GM19397 (cell line): ENCODE measurements around the gene NUDT8.

Source experiments
- ATAC-seq: cut with Tn5 transposase; IDR thresholded peaks from one replicate; pipeline ENCODE4 v1.9.1; 2021; ENCODE audit warnings: mild to moderate bottlenecking, moderate library complexity; ENCODE audit not compliant: unreplicated experiment

Gene NUDT8, protein sequence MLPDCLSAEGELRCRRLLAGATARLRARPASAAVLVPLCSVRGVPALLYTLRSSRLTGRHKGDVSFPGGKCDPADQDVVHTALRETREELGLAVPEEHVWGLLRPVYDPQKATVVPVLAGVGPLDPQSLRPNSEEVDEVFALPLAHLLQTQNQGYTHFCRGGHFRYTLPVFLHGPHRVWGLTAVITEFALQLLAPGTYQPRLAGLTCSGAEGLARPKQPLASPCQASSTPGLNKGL

DNA sequence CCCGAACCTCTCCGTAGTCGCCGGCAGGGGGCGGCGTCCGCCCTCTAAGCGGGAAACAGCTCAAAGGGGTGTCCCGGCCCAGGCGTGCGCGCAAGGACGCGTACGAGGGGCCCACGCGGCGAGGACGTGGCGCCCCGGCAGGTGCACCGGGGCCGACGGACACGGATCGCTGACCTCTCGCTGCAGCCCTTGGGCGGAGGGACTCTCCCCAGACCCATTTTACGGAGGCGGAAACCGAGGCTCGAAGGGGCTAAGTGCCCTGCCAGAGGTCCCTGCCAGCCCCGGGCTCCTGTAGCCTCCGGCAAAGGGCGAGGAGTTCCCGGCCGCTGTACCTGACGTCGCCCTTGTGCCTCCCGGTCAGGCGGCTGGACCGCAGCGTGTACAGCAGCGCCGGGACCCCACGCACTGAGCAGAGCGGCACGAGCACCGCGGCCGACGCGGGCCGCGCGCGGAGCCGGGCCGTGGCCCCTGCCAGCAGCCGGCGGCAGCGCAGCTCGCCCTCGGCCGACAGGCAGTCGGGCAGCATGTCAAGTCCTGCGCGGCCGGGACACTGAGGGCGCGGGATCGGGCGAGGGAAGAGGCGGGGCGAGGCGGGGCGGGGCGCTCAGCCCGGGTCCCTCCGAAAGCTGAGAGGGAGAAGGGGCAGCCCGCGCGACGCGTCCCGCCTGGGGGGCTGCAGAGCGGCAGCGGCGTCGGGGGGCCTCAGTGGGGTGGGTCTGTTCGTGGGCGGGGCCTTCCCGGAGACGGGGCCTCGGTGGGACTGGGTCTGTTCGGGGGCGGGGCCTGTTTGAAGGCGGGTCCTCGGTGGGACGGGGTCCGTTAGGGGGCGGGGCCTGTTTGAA, at the start of gene NUDT8:
NUDT8 (minus strand) TSS at position 552 of the 842 bp plus-strand sequence; CDS start at position 526, 26 bp downstream.
- peak; percentile 48 for ATAC-seq

DNA sequence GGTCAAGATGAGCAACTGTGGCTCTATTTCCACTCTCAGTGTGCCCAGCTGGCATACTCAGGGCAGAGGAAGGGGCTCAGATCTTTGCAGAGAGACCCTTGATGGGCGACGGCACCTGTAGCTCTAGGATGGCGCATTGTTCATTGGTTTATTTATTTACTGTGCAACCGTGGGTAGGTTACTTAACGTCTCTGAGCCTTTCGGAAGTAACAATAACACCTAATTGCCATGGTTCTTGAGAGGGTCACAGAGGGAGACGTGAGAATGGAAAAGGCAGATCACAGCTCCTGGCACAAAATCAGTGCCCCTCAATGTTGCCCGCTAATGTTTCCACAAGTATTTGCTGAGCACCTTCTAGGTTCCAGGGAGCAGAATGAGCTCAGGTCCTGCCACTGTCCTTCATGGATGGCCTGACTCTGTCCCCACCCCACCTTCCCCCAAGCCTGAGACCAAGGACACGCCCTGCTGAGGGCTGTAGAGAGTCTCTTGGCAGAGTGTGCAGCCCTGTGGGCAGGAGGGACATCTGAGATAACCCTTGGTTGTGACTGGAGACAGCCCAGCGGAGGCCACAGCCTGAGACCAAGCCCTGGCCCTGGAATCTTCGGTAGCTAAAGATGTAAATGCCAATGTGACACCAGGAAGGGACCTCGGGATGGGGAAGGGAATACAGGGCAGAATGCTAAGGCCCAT, 45.5 kb upstream of the NUDT8 start:
- no peak for ATAC-seq

DNA sequence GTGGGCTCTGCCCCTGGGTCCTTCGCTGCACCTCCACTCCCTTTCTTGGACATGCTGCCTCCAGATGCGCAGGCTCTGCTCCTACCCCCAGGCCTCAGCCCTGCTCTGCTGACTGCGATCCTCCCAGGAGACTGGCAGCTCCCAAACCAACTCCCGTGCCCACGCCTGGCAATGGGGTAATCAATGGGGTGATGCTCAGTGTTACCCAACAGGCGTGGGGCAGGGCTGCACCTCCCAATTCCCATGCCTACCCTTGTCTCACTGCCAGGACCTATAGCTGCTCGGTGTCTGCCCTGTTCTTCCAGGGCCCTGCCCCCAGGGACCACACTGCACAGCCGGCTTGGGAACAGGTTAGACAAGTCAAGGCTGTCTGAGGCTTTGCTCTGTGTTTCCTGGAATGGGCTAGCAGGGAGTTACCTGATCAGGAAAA, 44.7 kb upstream of the NUDT8 start, which contains the start of gene ALDH3B2:
ALDH3B2 (minus strand) TSS at position 182 of the 430 bp plus-strand sequence. CDS start 7,688 bp downstream, outside the sequence.
- ATAC-seq = no peak

DNA sequence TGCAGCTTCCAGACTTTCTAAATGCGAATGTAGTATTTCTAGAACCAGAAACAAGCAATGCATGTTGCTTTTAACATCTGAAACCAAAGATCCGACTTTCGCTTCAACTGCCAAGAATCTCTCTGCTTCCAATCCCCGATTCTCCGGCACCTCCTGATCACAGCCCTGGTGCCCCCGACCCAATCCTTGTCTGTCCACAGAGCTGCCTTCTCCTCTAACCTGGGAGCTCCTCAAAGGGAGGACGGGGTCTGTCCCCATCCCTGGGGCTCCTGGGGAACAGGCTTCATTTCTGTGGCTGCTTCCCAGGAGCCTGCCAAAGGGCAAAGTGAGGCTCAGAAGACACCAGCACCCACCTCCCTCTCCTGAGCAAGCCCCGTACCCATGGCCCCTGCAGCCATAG, 44.2 kb upstream of the NUDT8 start:
- ATAC-seq = no peak

DNA sequence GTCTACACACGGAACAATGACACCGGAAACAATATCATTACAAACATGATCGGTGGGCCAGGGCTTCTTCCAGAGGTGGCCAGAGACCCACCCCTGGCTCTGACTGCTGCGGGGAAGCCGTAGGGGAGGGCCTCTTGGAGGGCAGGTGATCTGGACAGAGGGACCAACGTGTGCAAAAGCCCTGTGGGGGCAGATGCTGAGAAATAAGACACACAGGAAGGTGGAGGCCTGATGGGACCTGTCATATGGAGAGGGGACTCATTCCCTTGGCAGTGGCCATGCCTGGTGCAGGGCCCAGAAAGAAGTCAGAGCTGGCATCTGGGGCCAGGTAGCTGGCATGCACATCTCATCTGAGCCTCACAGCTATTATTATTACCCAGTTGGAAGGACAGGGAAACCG, 43.6 kb upstream of the NUDT8 start:
- no peak for ATAC-seq

DNA sequence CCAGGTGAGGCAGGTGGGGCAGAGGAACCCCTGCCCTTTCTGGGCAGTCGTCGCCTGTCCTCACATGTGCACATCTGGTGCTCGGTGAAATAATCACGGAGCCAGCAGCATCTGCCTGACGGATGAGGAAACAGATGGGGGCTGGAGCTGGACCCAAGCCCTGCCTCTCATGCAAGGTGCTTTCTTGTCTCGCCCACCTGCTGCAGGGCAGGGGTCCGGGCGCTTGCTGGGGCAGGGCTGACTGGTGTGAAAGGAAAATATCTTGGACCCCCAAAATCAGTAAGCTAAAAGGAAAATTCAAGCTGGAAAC, 41.4 kb upstream of the NUDT8 start:
- ATAC-seq = no peak

DNA sequence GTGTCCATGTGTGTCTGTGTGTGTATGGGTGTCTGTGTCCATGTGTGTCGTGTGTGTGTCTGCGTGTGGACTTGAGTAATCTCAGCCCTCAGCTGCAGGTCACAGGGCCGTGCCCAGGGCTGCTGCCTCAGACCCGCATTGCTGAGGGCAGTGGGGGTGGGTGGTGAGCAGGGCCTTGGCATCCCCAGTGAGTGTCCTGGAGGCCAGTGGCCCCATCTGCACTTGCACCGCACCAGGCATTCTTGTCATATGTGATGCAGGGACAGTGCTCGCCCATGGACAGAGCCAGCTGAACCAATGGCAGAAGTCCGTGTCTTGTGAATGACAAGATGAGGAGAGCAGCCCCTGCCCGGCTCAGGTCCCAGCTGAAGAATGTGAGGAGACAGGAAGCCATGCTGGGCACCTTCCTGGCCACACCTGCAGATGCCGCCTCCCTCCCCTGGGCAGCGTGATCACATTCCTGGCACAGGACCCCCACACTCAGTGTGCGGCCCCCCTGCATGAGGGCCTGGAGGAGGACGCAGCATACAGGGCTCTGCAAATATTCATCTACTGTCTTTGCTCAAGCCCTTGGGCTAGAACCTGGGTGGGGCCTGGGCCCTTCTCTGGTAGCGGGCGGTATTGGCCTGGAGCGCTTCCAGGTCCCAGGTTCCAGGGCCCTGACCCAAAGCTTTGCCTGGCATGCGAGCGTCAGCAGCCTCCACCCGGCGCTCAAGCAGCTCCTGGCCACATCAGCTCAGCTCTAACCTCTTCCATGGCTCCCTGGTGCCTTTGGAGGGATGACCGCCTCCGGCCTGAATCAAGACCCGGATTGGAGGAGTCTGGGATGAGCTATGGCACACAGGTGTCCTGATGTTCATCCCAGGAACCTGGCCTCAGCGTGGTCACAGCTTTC, 40.8 kb upstream of the NUDT8 start:
- ATAC-seq = no peak

DNA sequence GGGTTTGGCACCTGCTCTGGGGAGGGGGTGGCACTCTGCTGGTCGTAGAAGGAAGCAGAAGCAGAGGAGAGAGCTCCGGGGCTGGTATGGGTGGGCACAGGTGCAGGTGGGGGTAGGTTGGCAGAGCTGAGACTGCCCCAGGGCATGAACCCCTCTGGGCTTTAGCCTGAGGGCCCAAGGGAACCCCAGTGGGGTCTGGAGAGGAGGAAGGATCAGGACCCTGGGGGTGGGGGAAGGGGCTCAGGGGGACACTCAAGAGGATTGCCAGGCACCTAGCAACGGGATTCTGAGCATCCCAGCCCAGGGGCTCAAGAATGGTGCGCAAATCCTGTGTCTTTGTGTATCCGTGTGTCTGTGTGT, 38.4 kb upstream of the NUDT8 start:
- ATAC-seq = no peak

DNA sequence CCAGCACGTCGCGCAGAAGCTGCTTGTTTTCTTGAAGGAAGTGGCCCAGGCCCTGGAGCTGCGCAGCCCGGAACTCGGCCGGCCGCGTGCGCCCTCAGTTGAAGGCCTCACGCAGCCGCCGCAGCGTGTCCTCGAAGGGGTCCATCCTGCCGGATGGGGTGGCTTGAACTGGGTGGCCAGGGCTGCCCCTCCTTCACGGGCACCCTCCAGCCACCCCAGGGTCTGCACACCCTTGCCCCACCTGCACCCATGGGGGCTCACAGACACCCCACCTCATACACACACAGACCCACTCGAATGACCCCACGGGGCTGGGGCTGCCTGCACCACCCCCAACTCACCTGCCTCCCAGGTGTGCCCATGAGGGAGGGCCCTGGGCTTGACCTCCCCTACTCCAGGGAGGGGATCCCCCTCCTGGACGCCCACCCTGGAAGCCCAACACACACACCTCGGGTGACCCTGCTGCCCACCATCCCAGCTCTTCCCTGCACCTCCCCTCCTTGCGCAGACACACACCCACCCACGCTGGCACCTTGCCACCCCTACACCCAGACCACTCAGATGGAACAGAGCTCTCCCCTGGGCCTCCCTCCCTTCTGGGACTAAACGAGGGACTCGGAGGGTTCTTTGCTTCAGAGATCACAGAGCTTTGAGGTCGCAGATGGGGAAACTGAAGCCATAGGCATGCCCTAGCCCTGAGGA, 37.9 kb upstream of the NUDT8 start:
- ATAC-seq = no peak

DNA sequence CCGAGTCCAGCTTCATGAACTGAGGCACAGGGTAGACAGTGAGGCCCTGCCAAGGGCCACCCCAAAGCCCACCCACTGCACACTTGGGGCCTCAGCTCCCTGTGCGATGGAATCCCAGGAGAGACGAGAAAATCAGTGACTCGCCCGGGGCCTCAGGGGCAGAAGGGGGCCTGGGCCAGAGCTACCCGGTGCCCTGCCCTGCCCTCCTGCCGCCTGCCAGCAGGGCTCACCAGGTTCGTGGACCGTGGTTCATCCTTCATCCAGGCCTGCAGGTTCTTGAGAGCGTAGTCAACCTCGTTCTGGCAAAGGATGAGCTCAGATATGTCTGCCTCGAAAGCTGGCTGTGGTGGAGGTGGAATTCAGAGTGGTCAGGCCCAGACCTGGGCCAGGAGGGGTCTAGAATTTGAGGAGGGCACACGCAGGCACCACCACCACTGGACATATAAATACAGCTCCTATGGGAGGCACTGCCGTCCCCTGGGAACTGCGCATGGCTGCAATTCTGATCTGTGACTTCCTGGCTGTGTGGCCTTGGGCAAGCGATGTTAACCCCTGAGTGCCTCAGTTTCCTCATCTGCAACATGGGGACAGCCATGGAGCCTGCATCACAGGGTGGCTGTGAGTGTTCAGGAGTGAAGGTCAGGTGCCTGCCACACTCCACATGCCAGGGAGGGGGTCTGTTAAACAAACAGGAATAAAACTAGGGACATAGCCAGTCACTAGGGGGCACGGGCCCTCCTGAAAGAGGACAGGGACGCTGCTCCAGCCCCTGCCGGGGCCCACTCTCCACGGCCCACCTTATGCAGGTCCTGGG, 37.1 kb upstream of the NUDT8 start:
- ATAC-seq = no peak

DNA sequence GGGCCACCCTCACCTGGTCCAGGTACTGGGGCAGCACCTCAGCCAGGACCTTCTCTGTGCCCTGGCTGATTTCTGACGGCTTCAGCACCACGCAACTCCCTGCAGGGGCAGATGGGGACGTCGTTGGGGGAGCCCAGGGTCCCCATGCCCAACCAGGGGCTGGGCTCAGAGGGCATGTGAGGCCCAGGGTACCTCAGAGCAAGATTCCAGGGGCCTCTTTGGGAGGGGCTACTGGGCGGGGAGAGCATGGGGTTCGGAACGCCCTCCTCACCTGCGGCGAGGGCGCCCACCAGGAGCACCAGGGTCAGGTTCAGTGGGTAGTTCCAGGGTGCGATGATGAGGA, 36.5 kb upstream of the NUDT8 start:
- no peak for ATAC-seq

DNA sequence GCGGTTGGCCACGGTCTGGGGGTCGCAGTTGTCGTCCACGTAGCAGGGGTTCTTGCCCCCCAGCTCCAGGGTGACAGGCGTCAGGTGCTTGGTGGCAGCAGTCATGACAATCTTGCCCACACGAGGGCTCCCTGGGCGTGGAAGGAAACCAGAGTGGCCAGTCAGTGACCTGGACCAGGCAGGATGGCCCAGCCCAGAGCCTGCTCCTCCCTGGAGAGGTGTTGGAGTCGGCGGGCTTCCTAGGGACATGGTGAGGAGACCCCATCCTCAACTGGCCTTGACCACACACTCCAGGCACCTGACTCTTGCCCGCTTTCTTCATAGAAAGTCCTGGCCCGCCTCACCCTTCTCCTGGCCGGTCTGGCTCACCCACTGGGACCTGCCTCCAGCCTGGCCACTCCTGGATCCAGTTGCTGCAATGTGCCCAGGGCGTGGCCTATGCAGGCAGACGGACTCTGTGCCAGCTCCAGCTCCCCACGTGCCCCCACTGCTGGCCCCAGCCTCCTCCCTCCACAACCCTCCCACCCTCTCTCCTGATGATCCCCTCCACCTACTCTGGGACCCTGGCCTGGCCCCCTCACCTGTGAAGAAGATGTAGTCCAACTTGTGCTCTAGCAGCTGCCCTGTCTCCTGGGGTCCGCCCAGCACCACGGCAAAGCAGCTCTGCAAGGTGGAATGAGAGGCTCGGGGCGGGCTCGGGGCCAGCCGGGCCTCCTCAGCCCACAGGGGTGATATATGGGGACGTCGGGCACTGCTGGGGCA, 36.0 kb upstream of the NUDT8 start:
- ATAC-seq = no peak

DNA sequence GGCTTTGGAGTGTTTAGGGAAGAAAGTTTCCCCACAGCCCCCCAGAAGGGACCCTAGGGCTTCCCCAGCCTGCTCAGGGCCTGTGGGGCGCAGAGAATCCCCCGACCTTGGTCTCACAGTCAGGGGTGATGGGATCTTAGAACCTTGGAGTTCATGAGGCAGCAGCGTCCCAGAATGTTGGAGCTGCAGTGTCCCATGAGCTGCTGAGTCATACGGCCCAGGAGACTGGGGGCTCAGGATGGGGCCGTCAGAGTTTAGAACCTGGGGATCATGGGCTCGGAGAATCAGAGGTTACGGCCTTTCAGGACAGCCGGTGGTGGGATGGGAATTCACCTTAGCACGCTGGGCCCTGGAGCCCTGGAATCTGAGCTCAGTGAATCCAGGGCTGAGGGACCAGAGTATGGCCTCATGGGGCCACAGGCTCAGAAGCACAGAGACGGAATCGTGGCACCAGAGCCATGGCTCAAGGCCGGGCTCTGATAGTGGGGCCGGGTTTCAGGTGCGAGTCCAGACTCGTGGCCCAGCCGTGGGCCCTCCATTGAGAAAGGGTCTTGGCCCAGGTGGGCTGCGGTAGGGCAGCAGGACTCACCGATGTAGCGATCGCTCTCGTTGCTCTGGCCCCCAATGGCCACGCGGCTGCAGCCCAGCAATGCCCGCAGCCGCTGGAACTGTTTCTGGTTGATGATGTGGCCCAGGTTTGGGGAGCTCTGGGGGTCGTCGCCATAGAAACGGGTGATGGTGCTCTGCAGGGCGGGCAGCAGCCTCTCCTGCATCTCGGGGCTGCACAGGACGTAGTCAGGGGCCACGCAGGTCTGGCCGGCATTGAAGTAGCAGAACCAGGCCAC, 35.2 kb upstream of the NUDT8 start:
- no peak for ATAC-seq

DNA sequence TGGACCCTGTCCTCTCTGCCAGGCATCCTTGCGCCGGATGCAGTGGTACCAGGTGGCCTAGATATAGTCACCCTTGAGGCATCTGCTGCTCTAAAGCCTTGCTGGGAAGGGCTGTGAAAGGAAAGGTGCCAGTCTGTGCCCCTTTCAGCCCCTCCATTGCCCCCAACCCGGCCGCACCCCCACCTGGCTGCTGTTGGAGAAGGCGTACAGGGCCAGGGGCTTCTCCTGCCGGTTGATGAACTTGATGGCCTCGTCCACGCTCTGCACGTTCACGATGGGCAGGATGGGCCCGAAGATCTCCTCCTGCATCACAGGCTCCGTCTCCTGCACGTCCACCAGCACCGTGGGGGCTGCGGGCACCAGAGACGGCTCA, 34.5 kb upstream of the NUDT8 start:
- ATAC-seq = no peak

DNA sequence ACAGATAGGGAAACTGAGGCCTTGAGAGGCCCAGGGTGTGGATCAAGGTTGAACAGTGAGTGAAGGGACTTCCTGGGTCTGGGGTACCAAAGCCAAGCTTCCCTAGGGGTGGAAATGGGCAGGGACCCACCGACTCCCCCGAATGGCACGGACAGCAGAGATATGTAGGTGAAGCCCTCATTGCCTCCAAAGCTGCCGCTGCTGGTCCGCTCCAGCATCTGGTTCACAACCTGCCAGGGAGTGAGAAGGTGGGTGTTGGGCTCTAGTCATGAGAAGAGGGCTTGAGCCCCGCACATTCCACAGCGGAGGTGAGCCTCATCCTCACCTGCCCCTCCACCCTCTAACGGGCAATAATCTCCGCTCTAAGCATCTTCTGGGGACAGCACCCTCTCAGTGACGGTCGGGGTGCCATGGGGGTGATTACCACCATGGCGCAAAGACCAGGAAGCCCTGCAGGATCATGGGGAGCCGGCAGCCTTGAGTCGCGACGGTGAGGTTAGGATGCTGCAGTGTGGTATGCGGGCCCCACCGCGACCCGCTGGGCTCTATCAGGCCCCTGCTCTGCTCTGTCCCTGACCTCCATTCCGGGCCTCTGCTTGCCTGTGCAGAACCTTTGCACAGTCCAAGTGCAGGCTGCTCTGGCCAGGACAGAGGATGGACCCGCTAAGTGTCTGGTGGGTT, 33.9 kb upstream of the NUDT8 start:
- ATAC-seq = no peak

DNA sequence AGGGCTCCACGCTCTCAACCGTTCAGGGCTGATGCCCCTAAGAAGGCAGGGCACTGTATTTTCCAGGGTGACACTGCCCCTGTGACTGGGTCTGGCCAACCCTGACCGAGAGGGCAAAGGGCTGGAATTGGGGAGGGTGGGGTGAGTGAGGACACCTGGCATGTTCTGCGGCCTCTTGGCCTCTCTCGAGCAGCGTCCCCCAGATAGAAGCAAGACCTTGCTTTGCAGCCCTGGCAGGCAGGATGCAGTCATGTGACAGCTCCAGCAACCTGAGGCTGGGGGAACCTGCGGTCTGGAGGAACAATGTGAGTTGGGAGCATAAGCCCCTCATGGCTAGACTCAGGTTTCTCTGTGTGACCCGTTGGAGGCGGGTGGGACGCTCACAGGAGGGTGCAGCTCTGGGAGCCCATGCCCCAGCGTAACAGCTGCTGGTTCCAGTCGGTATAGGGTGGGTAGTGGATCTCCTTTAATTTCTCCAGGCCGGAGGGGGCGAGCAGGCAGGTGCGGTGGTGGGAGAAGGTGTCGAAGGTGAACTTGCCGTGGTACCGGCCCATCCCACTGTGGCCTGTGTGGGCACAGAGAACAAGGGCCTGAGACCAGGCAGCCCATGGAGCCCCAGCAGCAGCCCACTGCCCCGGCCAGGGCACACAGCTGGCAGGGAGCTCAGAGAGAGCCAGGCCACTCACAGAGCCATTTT, 33.2 kb upstream of the NUDT8 start:
- no peak for ATAC-seq
